Upper lobe of left lung (tissue), 4 donors: Measurements from ENCODE around the gene LSM3.

Experiments used
- POLR2A ChIP-seq, 4 donors: fragments of 450-650 bp; IDR thresholded peaks; one replicate each; pipeline ENCODE4 v1.5.1; 2016 to 2017; ENCODE audit warnings: antibody characterized with exemption in 4 of 4, mild to moderate bottlenecking in 2 of 4
- TF ChIP-seq, protein P1 (sequence below), 6 experiments: fragments of 450-650 bp in 4 of 6; fragments of 200-600 bp in 2 of 6; sonication (generic) in 2 of 6; IDR thresholded peaks; one replicate each; pipeline ENCODE4 v1.5.1; 2016 to 2019; ENCODE audit warnings: antibody characterized with exemption in 6 of 6

DNA sequence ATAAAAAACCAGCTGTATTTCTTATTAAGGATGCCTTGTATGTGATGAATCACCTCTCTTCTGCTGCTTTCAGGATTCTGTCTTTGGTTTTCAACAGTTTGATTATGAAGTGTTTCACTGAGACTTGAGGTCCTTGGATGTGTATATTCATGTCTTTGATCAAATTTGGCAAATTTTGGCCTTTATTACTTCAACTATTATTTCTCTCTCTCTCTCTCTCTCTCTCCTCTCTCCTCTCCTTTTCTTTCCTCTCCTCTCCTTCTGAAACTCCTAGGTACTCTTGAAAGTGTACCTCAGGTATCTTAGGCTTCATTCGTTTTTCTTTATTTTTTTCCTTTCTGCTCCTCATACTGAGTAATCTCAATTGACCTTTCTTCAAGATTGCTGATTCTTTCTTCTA lies 43.3 kb downstream of the LSM3 start:
- TF ChIP-seq POLR2A (IDR thresholded peaks at IDR 0.05): no peak
- TF ChIP-seq, protein P1, sequence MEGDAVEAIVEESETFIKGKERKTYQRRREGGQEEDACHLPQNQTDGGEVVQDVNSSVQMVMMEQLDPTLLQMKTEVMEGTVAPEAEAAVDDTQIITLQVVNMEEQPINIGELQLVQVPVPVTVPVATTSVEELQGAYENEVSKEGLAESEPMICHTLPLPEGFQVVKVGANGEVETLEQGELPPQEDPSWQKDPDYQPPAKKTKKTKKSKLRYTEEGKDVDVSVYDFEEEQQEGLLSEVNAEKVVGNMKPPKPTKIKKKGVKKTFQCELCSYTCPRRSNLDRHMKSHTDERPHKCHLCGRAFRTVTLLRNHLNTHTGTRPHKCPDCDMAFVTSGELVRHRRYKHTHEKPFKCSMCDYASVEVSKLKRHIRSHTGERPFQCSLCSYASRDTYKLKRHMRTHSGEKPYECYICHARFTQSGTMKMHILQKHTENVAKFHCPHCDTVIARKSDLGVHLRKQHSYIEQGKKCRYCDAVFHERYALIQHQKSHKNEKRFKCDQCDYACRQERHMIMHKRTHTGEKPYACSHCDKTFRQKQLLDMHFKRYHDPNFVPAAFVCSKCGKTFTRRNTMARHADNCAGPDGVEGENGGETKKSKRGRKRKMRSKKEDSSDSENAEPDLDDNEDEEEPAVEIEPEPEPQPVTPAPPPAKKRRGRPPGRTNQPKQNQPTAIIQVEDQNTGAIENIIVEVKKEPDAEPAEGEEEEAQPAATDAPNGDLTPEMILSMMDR (IDR thresholded peaks at IDR 0.05): no peak
